GM10266 (cell line): ENCODE data around the gene ADGRG3.

Source experiments
- DNase-seq: peaks from one replicate; pipeline ENCODE4 v3.0.0; 2012; ENCODE audit errors: extremely low spot score
- TF ChIP-seq, protein P1 (sequence below): IDR thresholded peaks from 2 replicates; pipeline ENCODE4 v1.5.1; 2012; ENCODE audit warnings: mild to moderate bottlenecking, low read depth; ENCODE audit not compliant: control insufficient read depth, insufficient read depth; ENCODE audit errors: missing control alignments

ADGRG3 gene

DNA sequence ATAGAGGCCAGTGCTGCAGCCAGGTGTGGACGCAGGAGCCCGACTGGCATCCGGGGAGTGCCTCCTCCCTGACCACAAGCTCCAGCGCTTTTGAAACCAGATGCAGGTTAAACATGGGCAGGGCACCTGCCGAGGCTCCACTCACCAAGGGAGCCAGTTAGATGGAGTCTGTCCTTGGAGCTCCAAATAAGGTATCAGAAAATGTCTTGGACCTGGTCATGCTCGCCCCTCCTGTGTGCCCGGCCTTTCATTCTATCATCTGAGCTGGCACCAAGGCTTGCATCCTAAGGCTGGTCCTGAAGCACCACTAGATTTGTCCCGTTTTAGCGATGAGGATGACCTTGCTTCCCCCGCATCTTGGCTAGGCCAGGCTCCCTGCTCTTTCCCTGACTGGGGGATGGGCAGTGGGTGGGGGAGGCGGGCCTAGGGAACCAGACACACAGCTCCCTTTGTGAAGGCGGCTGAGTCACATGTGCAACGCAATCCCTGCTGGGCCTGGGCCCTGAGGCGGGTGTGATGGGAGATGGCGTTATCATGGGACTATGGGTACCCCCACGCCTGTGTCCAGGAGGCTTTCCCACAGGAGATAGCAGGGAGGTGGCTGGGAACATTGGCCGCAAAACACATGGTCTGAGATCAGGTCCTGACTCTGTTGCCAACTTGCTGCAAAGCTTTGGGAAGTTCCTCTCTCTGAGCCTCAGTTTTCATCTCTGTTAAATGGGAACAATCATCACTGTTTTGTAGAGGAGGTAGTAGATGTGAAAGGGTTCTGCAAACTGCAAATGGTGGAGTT, 44.7 kb upstream of the ADGRG3 start:
- DNase-seq, result no peak
- TF ChIP-seq, protein P1, sequence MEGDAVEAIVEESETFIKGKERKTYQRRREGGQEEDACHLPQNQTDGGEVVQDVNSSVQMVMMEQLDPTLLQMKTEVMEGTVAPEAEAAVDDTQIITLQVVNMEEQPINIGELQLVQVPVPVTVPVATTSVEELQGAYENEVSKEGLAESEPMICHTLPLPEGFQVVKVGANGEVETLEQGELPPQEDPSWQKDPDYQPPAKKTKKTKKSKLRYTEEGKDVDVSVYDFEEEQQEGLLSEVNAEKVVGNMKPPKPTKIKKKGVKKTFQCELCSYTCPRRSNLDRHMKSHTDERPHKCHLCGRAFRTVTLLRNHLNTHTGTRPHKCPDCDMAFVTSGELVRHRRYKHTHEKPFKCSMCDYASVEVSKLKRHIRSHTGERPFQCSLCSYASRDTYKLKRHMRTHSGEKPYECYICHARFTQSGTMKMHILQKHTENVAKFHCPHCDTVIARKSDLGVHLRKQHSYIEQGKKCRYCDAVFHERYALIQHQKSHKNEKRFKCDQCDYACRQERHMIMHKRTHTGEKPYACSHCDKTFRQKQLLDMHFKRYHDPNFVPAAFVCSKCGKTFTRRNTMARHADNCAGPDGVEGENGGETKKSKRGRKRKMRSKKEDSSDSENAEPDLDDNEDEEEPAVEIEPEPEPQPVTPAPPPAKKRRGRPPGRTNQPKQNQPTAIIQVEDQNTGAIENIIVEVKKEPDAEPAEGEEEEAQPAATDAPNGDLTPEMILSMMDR, result no peak

DNA sequence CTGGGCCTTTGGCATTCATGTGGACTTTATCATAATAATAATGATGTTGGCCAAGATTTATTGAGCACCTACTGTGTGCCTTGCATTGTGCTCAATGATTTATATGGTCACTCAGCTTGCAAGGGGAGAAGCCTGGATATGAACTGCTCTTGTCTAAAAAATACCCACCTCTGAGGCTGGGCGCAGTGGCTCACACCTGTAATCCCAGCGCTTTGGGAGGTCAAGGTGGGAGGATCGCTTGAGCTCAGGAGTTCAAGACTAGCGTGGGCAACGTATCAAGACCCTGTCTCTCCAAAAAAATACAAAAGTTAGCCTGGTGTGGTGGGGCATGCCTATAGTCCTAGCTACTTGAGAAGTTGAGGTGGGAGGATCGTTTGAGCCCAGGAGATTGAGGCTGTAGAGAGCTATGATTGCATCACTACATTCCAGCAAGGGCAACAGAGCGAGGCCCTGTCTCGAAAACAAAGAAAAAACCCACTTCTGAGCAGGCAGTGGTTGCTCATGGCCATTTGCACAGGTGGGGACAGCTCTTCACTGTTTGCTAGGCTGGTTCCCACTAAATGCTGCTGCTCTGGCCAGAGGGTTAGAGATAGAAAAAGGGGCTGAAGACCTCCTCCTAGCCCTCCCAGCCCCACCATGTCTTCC, 43.9 kb upstream of the ADGRG3 start:
- TF ChIP-seq, protein P1, result no peak
- no peak for DNase-seq

DNA sequence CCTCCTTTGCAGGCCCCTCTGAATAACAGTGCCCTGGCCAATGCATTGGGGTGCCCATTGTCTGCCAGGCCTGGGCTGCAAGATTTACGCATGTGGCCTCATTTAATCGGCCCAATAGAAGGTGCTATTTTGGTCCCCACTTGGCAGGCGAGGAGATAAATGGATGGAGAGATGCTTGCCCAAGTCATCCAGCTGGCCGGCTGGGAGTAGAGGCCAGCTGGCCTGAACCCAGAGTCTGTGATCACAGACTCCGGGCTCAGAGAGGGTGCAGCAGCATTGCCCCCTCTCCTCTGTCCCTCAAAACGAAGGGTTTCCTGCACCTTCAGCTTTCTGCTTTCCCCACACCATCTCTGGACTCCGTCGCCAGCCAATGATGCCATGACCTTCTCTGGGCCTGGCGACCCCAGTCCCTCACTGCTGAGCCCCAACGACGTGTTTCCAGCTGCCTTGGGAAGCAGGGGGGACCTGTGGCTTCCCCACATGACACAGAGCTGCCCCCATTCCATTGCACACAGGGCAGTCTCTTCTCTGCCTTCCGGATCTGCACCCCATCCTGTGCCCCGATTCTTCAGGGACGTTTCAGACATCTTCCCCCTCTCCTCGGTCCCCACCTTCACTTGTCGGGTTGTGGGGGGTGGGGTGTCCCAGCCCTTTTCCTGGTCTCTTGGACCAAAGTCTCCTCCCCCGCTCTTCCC, 43.2 kb upstream of the ADGRG3 start:
- TF ChIP-seq, protein P1, result no peak
- no peak for DNase-seq

DNA sequence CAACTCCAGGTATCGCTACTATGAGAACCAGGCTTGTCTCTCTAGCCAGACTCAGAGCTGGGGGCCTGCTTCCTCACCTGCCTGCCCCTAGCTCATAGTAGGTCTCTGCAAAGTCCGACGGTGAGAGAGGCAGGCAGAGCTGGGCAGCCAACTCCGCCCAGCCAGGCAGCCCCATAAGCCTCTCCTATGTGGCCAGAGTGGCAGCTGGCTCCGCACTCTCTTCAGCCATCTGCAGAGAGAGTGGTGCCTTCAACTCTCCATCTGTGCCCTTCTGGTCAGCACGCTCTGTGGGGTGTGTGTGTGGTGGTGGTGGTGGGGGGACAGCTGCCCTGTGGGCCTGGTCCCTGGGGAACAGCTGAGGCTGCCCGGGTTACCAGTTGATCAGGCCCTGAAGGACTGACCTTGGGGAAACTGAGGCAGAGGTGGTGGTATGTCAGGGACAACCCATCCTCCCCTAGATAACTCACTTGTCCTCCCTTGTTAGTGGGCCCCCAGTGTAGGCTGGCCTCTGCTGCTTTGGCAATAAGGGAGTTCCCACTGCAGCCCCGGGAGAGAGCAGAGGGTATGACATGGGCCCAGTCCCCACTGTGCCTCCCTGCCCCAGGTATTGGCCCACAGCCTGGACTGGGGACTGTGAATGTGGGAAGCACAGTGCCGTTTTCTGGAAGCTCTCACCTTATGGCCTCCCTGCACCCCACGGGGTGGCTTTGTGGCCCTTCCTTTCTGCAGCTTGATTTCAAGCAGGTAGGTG, 41.5 kb upstream of the ADGRG3 start:
- no peak for DNase-seq
- TF ChIP-seq, protein P1, result no peak

DNA sequence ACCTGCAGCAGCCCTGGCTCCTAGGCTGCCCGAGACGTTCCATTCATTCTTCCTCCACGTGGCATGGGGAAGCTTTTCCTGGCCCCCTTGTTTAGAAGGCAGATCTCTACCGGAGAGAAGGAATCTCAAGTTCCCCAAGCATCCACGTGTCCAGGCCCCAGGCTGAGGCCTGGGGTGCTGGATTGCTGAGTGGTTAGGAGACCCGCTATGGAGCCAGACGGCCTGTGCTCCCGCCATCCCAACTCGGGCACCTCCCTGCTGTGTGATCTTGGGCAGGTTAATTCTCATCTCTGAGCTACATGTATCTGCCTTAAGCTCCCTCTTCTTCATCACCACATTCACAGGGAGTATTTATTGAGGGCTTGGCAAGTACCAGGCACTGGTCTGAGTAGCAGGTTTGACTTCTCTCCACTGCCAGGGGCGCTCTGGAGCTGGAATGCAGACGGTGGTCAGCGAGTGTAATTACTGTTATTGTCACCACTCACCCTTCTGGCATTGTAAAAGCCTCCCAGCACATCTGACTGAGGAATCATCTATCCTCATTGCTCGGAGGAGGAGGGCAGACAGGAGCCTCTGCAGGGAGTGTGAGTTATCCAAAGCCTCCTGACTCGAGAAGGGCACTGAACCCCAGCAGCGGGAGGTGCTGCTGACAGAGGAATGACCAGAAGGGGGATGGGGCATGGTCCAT, 40.8 kb upstream of the ADGRG3 start:
- no peak for DNase-seq
- TF ChIP-seq, protein P1, result no peak

DNA sequence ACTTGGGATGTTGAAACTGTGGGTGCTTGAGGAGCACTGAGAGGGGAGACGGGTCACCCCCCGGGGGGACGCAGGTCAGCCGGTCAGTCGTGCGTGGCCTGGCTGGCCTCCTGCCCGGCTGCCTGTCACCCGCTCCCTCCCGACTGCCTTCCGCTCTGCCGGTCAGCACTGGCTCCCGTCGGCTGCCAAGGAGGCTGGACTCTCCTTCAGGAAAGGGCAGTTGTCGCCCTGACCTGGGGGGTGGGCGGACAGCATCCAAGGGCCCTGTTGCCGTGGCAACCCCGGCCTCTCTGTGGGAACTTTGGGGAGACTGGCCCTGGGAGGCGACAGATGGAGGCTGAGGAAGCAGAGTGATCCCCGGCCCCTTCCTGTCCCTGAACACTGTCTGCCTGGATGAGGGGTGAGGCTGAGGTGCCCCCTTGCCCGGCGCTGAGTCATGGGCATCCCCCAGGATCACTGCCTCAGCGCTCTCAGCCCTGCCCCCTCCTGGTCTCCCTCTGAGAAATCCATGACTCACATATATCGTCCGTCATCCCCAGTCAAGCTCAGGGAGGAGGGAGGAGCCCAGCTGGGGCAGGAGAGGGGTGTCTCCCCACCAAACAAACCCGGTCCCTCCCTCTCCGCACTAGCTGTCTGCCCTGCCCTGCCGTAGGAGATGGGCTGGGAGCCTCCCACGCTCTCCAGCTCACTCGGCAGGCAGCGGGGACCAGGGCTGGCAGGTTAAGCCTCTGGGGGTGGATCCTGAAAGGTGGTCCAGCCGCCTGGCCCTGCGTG, 39.9 kb upstream of the ADGRG3 start, which contains the start of gene ADGRG1:
TSS of gene ADGRG1 (plus strand) at position 623 of the 774 bp plus-strand sequence. CDS start 21,658 bp downstream, outside the sequence.
- DNase-seq, result no peak
- TF ChIP-seq, protein P1, result peak; percentile 4
